ENCODE measurements around the gene TMEM219.

- TF ChIP-seq CTCF (IDR thresholded peaks at IDR 0.05; ENCODE audit: extremely low read depth in 1 of 2, insufficient read depth in 1 of 2, low read depth in 1 of 2, low read length in 2 of 2) (no peak), EZH2 (IDR thresholded peaks at IDR 0.05; ENCODE audit: borderline replicate concordance, low read depth, low read length, severe bottlenecking) (no peak), POLR2A (IDR thresholded peaks at IDR 0.05; ENCODE audit: low read depth, low read length) (no peak), MYC (IDR thresholded peaks at IDR 0.05; ENCODE audit: low read depth, low read length) (no peak), POLR2AphosphoS5 (IDR thresholded peaks at IDR 0.05; ENCODE audit: insufficient read depth, low read depth, low read length) (no peak), FOS (IDR thresholded peaks at IDR 0.05; ENCODE audit: borderline replicate concordance, insufficient read depth, low read length) (no peak), MAX (IDR thresholded peaks at IDR 0.05; ENCODE audit: insufficient read depth, insufficient read length) (no peak), JUN (IDR thresholded peaks at IDR 0.05; ENCODE audit: borderline replicate concordance, insufficient read depth, insufficient read length, low read depth) (no peak)
These were observed 22.9 kb downstream of the TMEM219 start for GRCh38 chr16:29984764-29985147.
